A549 (cell line): ENCODE results near the gene CAMKMT. TPM values are rescaled to one million over a fixed set of nuclear protein-coding genes. Genes with fewer than 3 reads are reported as not detected.

Experiments
- ATAC-seq, 2 experiments: fragments of 200-7000 bp in 1 of 2; fragments of >200 bp in 1 of 2; cut with Nextera tagmentation in 1 of 2; cut with Tn5 transposase in 1 of 2; 3 replicates each; pipeline versions ENCODE4 v1.8.0 to v1.9.1; 2018 to 2020; ENCODE audit warnings: mild to moderate bottlenecking in 1 of 2, moderate library complexity in 1 of 2
- CTCF ChIA-PET: fragments of 300-600 bp; sonication (Branson Sonifier 250); formaldehyde crosslinking; extraction: SDS; loops from one replicate; lab custom pipeline; 2021; ENCODE audit warnings: antibody characterized with exemption, inconsistent platforms; lab: Yijun Ruan, JAX
- POLR2A ChIA-PET: fragments of 350-600 bp; formaldehyde crosslinking; extraction: SDS; loops from one replicate; lab custom pipeline; 2021; ENCODE audit warnings: antibody characterized with exemption, inconsistent platforms; lab: Yijun Ruan, JAX
- DNase-seq, 2 experiments: peaks; one replicate each; pipeline versions ENCODE4 v3.0.0 to v3.0.0-alpha.2; 2011 to 2016; ENCODE audit warnings: low read depth in 1 of 2, low spot score in 1 of 2
- FAIRE-seq: peaks from 2 replicates; lab custom pipeline; 2011; peaks lifted over from hg19 to GRCh38; lab: Jason Lieb, UNC
- H3K27ac ChIP-seq, 2 experiments: fragments of >200 bp; sonication (Bioruptor Twin); formaldehyde crosslinking; 3 replicates each; pipeline ENCODE4 v1.5.1; 2016 to 2017
- H3K4me1 ChIP-seq: fragments of >200 bp; sonication (Bioruptor Twin); formaldehyde crosslinking; 3 replicates; pipeline ENCODE4 v1.6.1; 2016
- H3K4me2 ChIP-seq: fragments of >200 bp; sonication (Bioruptor Twin); formaldehyde crosslinking; 3 replicates; pipeline ENCODE4 v1.6.1; 2016
- H3K4me3 ChIP-seq: fragments of >200 bp; sonication (Bioruptor Twin); formaldehyde crosslinking; 3 replicates; pipeline ENCODE4 v1.5.1; 2016
- H3K9me3 ChIP-seq: fragments of >200 bp; sonication (Bioruptor Twin); formaldehyde crosslinking; 3 replicates; pipeline ENCODE4 v1.6.1; 2016
- BCL3 ChIP-seq: fragments of >200 bp; sonication (Bioruptor Twin); formaldehyde crosslinking; IDR thresholded peaks from 3 replicates; pipeline ENCODE4 v1.6.1; 2016
- CBX2 ChIP-seq: fragments of 200-600 bp; sonication (generic); IDR thresholded peaks from 2 replicates; pipeline ENCODE4 v1.6.1; 2016; ENCODE audit warnings: low read depth, mild to moderate bottlenecking, borderline replicate concordance
- CEBPB ChIP-seq, 2 experiments: fragments of >200 bp in 1 of 2; sonication (Bioruptor Twin) in 1 of 2; formaldehyde crosslinking in 1 of 2; IDR thresholded peaks; 2 replicates each; pipeline ENCODE4 v1.6.1; 2012 to 2016
- CHD2 ChIP-seq: fragments of 150-350 bp; IDR thresholded peaks from 2 replicates; pipeline ENCODE4 v1.6.1; 2014; ENCODE audit warnings: low read length; ENCODE audit not compliant: partially characterized antibody
- CHD4 ChIP-seq: fragments of 200-600 bp; sonication (generic); IDR thresholded peaks from 2 replicates; pipeline ENCODE4 v1.6.1; 2016; ENCODE audit warnings: antibody characterized with exemption, mild to moderate bottlenecking, borderline replicate concordance
- EHF ChIP-seq: fragments of 250-450 bp; sonication (Bioruptor Pico); IDR thresholded peaks from 2 replicates; pipeline ENCODE4 v1.5.0; 2020; ENCODE audit warnings: mild to moderate bottlenecking
- EHMT2 ChIP-seq: fragments of 200-600 bp; sonication (generic); IDR thresholded peaks from 2 replicates; pipeline ENCODE4 v1.6.1; 2016; ENCODE audit warnings: antibody characterized with exemption, low read depth, mild to moderate bottlenecking, moderate library complexity
- EP300 ChIP-seq, 2 experiments: fragments of >200 bp; sonication (Bioruptor Twin); formaldehyde crosslinking; IDR thresholded peaks; 2 replicates in 1 of 2; 3 replicates in 1 of 2; pipeline ENCODE4 v1.6.1; 2016 to 2017
- ESRRA ChIP-seq: fragments of 150-350 bp; IDR thresholded peaks from 2 replicates; pipeline ENCODE4 v1.6.1; 2014; ENCODE audit warnings: mild to moderate bottlenecking, low read length, borderline replicate concordance
- FOSB ChIP-seq: fragments of 250-450 bp; sonication (Bioruptor Pico); IDR thresholded peaks from 2 replicates; pipeline ENCODE4 v1.5.0; 2020; ENCODE audit warnings: mild to moderate bottlenecking, moderate library complexity
- FOSL2 ChIP-seq, 2 experiments: fragments of 450-650 bp in 1 of 2; fragments of >200 bp in 1 of 2; sonication (Bioruptor Twin) in 1 of 2; formaldehyde crosslinking; IDR thresholded peaks; 2 replicates each; pipeline versions ENCODE4 v1.5.0 to v1.6.1; 2016 to 2020; ENCODE audit warnings: mild to moderate bottlenecking in 1 of 2, moderate library complexity in 1 of 2
- FOXS1 ChIP-seq: fragments of 250-450 bp; sonication (Bioruptor Pico); IDR thresholded peaks from 2 replicates; pipeline ENCODE4 v1.5.0; 2020; ENCODE audit warnings: mild to moderate bottlenecking, moderate library complexity
- GATA3 ChIP-seq: IDR thresholded peaks from 2 replicates; pipeline ENCODE4 v1.6.1; 2012; ENCODE audit warnings: borderline replicate concordance
- HDAC2 ChIP-seq: fragments of 200-600 bp; sonication (generic); IDR thresholded peaks from 2 replicates; pipeline ENCODE4 v1.6.1; 2016
- HOXA7 ChIP-seq: fragments of 250-450 bp; sonication (Bioruptor Pico); IDR thresholded peaks from 2 replicates; pipeline ENCODE4 v1.5.0; 2020; ENCODE audit warnings: mild to moderate bottlenecking, moderate library complexity
- HOXB13 ChIP-seq: fragments of 250-450 bp; sonication (Bioruptor Pico); IDR thresholded peaks from 2 replicates; pipeline ENCODE4 v1.5.0; 2020; ENCODE audit warnings: low read depth, mild to moderate bottlenecking, moderate library complexity
- HOXB5 ChIP-seq: fragments of 250-450 bp; sonication (Bioruptor Pico); IDR thresholded peaks from 2 replicates; pipeline ENCODE4 v1.5.0; 2020; ENCODE audit warnings: mild to moderate bottlenecking, moderate library complexity
- JUN ChIP-seq, 2 experiments: fragments of >200 bp; sonication (Bioruptor Twin); formaldehyde crosslinking; IDR thresholded peaks; 2 replicates in 1 of 2; 3 replicates in 1 of 2; pipeline ENCODE4 v1.6.1; 2016 to 2017
- KDM1A ChIP-seq: fragments of 200-600 bp; sonication (generic); IDR thresholded peaks from 2 replicates; pipeline ENCODE4 v1.6.1; 2016; ENCODE audit warnings: low read depth, mild to moderate bottlenecking
- MAFK ChIP-seq: fragments of 450-650 bp; IDR thresholded peaks from 2 replicates; pipeline ENCODE4 v1.6.1; 2014; ENCODE audit not compliant: partially characterized antibody
- MYC ChIP-seq: IDR thresholded peaks from 2 replicates; pipeline ENCODE4 v1.6.1; 2012; ENCODE audit warnings: mild to moderate bottlenecking, inconsistent platforms, low read length, improper control_type of control experiment, borderline replicate concordance
- PHF8 ChIP-seq: fragments of 200-600 bp; sonication (generic); IDR thresholded peaks from 2 replicates; pipeline ENCODE4 v1.6.1; 2016; ENCODE audit warnings: low read depth, mild to moderate bottlenecking, antibody characterized with exemption, moderate library complexity, borderline replicate concordance
- POLR2A ChIP-seq: IDR thresholded peaks from 2 replicates; pipeline ENCODE4 v1.6.1; 2012; ENCODE audit warnings: mild to moderate bottlenecking, low read length
- POLR2AphosphoS2 ChIP-seq: conservative IDR thresholded peaks from 2 replicates; pipeline ENCODE4 v1.6.1; 2012; ENCODE audit warnings: low read length, improper control_type of control experiment, inconsistent platforms
- RARB ChIP-seq: fragments of 250-450 bp; sonication (Bioruptor Pico); IDR thresholded peaks from 2 replicates; pipeline ENCODE4 v1.8.0; 2021; ENCODE audit warnings: mild to moderate bottlenecking, moderate library complexity
- RFX5 ChIP-seq: fragments of 450-650 bp; IDR thresholded peaks from 2 replicates; pipeline ENCODE4 v1.7.1; 2014; ENCODE audit warnings: antibody characterized with exemption, mild to moderate bottlenecking, moderate library complexity
- SMC3 ChIP-seq: fragments of >200 bp; sonication (Bioruptor Twin); formaldehyde crosslinking; IDR thresholded peaks from 3 replicates; pipeline ENCODE4 v1.6.1; 2018; ENCODE audit warnings: inconsistent platforms
- SREBF2 ChIP-seq: fragments of 450-650 bp; IDR thresholded peaks from 2 replicates; pipeline ENCODE4 v1.6.1; 2014; ENCODE audit warnings: mild to moderate bottlenecking, moderate library complexity
- TFCP2L1 ChIP-seq: fragments of 250-450 bp; sonication (Bioruptor Pico); IDR thresholded peaks from 2 replicates; pipeline ENCODE4 v1.5.0; 2021; ENCODE audit warnings: mild to moderate bottlenecking
- TP53 ChIP-seq: fragments of 250-450 bp; sonication (Bioruptor Pico); IDR thresholded peaks from 2 replicates; pipeline ENCODE4 v1.5.0; 2021; ENCODE audit warnings: mild to moderate bottlenecking, moderate library complexity
- ZC3H11A ChIP-seq: fragments of 450-650 bp; IDR thresholded peaks from 2 replicates; pipeline ENCODE4 v1.6.1; 2014; ENCODE audit warnings: antibody characterized with exemption, mild to moderate bottlenecking
- ZFP36 ChIP-seq: fragments of 450-650 bp; IDR thresholded peaks from 2 replicates; pipeline ENCODE4 v1.6.1; 2014; ENCODE audit warnings: borderline replicate concordance; ENCODE audit not compliant: partially characterized antibody
- ZSCAN20 ChIP-seq: fragments of 250-450 bp; sonication (Bioruptor Pico); IDR thresholded peaks from 2 replicates; pipeline ENCODE4 v1.8.0; 2022; ENCODE audit warnings: mild to moderate bottlenecking, moderate library complexity
- WGBS: methylation state at CpG from one replicate; pipeline ENCODE4 v1.1.6; 2017; ENCODE audit errors: missing lambda C conversion rate; 5-methylcytosine and 5-hydroxymethylcytosine counted together
- polyA plus RNA-seq, 4 experiments: library from polyadenylated mRNA; depleted of rRNA in 3 of 4; stranded (reverse); fragments of >200 nt; fragmentation: RNase III in 1 of 4; extraction: RNeasy Plus Mini Kit Qiagen cat#74134 plus additional on column Dnase treatment in 1 of 4; gene quantifications; 2 replicates in 3 of 4; 3 replicates in 1 of 4; pipeline ENCODE4 v1.2.3, GENCODE V29; 2011 to 2017
- TF ChIP-seq, protein P1 (sequence below): fragments of 450-650 bp; IDR thresholded peaks from 2 replicates; pipeline ENCODE4 v1.6.1; 2014; ENCODE audit warnings: antibody characterized with exemption
- TF ChIP-seq, protein P2 (sequence below): fragments of >200 bp; sonication (Bioruptor Twin); formaldehyde crosslinking; IDR thresholded peaks from 2 replicates; pipeline ENCODE4 v1.6.1; 2016

Gene CAMKMT
- polyA plus RNA-seq, 2 of the 4 experiments (the other 2 are of a cell fraction) = 6.5 to 15.7 TPM

- Histone ChIP-seq H3K4me3 (no peak overlapping the region), H3K27ac (no peak overlapping the region), H3K4me1 (0 out of 3 replicates have a peak, but pooled peaks cover 4% of the 10 kb centered on the region), H3K4me2 (no peak overlapping the region), H3K9me3 (no peaks in the 10 kb centered on the region)
- TF ChIP-seq EHF (no peak), FOSL2 (IDR thresholded peaks at IDR 0.05) (no peak), FOSL2 (CRISPR knock-in tag; IDR thresholded peaks at IDR 0.05) (no peak), CHD2 (no peak), ZC3H11A (no peak), MAFK (no peak), CHD4 (no peak), TP53 (CRISPR knock-in tag) (no peak), TFCP2L1 (CRISPR knock-in tag) (no peak), HOXA7 (CRISPR knock-in tag) (no peak), HDAC2 (no peak), GATA3 (no peak), MYC (no peak), CEBPB (IDR thresholded peaks at IDR 0.05) (no peak), POLR2AphosphoS2 (no peak), ESRRA (no peak), JUN (IDR thresholded peaks at IDR 0.05) (no peak), POLR2A (no peak), HOXB13 (CRISPR knock-in tag) (no peak), SREBF2 (no peak)
- no peak for DNase-seq
- FAIRE-seq = no peak
- WGBS = 88% methylated on average over 5 of the region's 5 CpGs
- POLR2A ChIA-PET = no interaction called here
- ATAC-seq = no peak
- CTCF ChIA-PET = no interaction called here
Observed at GRCh38 chr2:44562737-44563136, 201.0 kb downstream of the CAMKMT start.

GRCh38 chr2:44564752-44565151 lies 203.0 kb downstream of the CAMKMT start:
- FAIRE-seq (no peak), ATAC-seq (no peak), DNase-seq (no peak)
- TF ChIP-seq MYC = no peak
- no peak for TF ChIP-seq KDM1A
- TF ChIP-seq, protein P1, sequence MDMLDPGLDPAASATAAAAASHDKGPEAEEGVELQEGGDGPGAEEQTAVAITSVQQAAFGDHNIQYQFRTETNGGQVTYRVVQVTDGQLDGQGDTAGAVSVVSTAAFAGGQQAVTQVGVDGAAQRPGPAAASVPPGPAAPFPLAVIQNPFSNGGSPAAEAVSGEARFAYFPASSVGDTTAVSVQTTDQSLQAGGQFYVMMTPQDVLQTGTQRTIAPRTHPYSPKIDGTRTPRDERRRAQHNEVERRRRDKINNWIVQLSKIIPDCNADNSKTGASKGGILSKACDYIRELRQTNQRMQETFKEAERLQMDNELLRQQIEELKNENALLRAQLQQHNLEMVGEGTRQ = no peak
- TF ChIP-seq JUN (IDR thresholded peaks at IDR 0.05) = no peak
- no peak for TF ChIP-seq EHMT2
- no peak for TF ChIP-seq CBX2
- no peak for TF ChIP-seq SMC3
- no peak for TF ChIP-seq RARB (CRISPR knock-in tag)
- no peak for TF ChIP-seq EP300 (IDR thresholded peaks at IDR 0.05)
- no peak for TF ChIP-seq EHF
- ChIA-PET POLR2A (no interaction called here), CTCF (interaction anchor here (0.7 to 4.6 kb wide), 2 partner anchors 19 to 85 kb away, joined by 3 to 17 read pairs; no protein-coding TSS in a partner anchor)
- 0 out of 3 replicates have a peak, but pooled peaks cover 4% of the 10 kb centered on the region for H3K4me1 ChIP-seq
- H3K9me3 ChIP-seq = no peaks in the 10 kb centered on the region
- 97% methylated on average over 5 of the region's 5 CpGs for WGBS
- no peak overlapping the region for H3K4me3 ChIP-seq
- H3K4me2 ChIP-seq = no peak overlapping the region
- H3K27ac ChIP-seq = no peak overlapping the region

DNA sequence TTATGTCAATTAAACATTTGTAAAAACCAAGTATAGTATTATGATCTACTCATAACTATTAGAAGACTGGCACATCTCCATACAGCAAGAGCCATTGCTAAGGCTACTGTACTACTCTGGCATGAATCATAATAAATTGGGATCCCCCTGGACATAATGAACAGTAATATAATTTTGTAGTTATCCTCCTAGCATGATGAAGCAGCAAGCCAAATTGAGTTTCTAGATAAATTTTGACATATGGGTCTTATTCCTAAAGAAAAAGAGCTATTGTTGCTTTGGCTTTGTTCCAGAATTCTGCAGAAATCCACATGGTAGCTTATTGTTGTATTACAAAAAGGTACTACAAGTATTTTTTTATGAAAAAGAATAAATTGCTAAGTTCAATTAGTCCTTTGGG lies 204.3 kb downstream of the CAMKMT start:
- Histone ChIP-seq H3K4me3 (no peak overlapping the region), H3K27ac (no peak overlapping the region), H3K4me2 (no peak overlapping the region), H3K4me1 (no peaks in the 10 kb centered on the region), H3K9me3 (no peaks in the 10 kb centered on the region)
- no peak for DNase-seq
- FAIRE-seq = no peak
- POLR2A ChIA-PET = no interaction called here
- CTCF ChIA-PET = interaction anchor here (0.5 to 4.6 kb wide), 3 partner anchors 13 to 329 kb away, joined by 3 to 17 read pairs (median 4); no protein-coding TSS in a partner anchor
- no peak for ATAC-seq
- TF ChIP-seq ZFP36 = no peak
- no peak for TF ChIP-seq FOSB (CRISPR knock-in tag)
- no peak for TF ChIP-seq PHF8
- TF ChIP-seq FOXS1 (CRISPR knock-in tag) = no peak
- TF ChIP-seq MYC = no peak
- no peak for TF ChIP-seq BCL3
- TF ChIP-seq, protein P1 = no peak
- no peak for TF ChIP-seq KDM1A
- no peak for TF ChIP-seq ZSCAN20 (CRISPR knock-in tag)
- TF ChIP-seq, protein P2, sequence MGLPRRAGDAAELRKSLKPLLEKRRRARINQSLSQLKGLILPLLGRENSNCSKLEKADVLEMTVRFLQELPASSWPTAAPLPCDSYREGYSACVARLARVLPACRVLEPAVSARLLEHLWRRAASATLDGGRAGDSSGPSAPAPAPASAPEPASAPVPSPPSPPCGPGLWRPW = no peak
- no peak for TF ChIP-seq JUN (IDR thresholded peaks at IDR 0.05)
- no peak for TF ChIP-seq EHF
- TF ChIP-seq RFX5 = no peak
- no peak for TF ChIP-seq HOXB5 (CRISPR knock-in tag)
